Dendritic cell treated with granulocyte-macrophage colony-stimulating factor and Interleukin-4, amounts not matched to agents 40 ng/mL and 50 ng/mL, for 4 days (primary cell): ENCODE results near the gene APBB1IP.

ENCODE experiments used
- H3K27ac Mint-ChIP-seq: one replicate; pipeline ENCODE4 v1.8.0; 2022; ENCODE audit warnings: mild to moderate bottlenecking, mixed read lengths
- H3K27me3 Mint-ChIP-seq: one replicate; pipeline ENCODE4 v1.8.0; 2022; ENCODE audit warnings: mild to moderate bottlenecking, mixed read lengths
- H3K36me3 Mint-ChIP-seq: one replicate; pipeline ENCODE4 v1.8.0; 2022; ENCODE audit warnings: low read depth, mixed read lengths
- H3K4me1 Mint-ChIP-seq: one replicate; pipeline ENCODE4 v1.8.0; 2022; ENCODE audit warnings: low read depth, mixed read lengths
- H3K4me3 Mint-ChIP-seq: one replicate; pipeline ENCODE4 v1.8.0; 2022; ENCODE audit warnings: mild to moderate bottlenecking, moderate library complexity, mixed read lengths
- H3K9me3 Mint-ChIP-seq: one replicate; pipeline ENCODE4 v1.8.0; 2022; ENCODE audit warnings: mixed read lengths
- intact Hi-C: fragments of 100-400 bp; cut with micrococcal nuclease; formaldehyde crosslinking; loops from one replicate; pipeline ENCODE4 v1.15.0; 2022

APBB1IP gene

DNA sequence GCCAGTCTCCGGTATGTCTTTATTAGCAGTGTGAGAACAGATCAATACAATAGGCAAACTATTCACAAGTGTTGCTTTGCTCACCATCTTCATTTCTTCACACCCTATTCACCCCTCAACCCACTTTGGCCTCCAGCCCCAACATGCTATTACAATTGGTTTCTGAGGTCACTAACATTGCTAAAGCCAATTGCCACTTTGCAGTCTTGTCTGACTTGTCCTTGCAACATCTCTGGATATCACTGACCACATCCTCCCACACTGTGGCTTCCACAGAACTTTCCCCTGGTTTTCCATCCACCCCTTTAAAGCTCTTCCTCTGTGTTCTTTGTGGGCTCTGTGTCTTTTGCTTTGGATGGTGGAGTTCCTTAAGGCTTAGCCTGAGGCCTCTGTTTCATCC lies 5.2 kb upstream of the APBB1IP start:
- Mint-ChIP-seq H3K9me3 (no peaks in the 10 kb centered on the region), H3K27me3 (no peaks in the 10 kb centered on the region), H3K27ac (no peak overlapping the region), H3K36me3 (no peaks in the 10 kb centered on the region), H3K4me1 (peaks cover 53% of the 10 kb centered on the region), H3K4me3 (no peak overlapping the region)
- intact Hi-C loops: no loop called here

DNA sequence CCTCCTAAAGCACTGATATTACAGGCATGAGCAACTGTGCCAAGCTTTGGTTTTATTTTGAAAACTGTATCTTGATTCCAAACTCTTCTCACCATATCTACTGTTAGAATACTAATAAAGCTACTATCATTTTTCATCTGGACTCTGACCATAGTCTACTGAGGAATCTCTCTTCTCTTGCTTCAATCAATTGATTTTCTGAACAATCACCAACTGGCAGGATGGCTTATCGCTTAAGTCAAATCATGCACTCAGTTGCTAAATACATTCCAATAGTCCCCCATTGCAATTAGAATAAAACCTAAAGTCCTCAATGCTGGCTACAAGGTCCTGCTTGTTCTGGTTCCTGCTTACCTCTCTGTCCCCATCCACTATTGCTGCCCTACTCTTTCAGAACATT lies 2.3 kb upstream of the APBB1IP start:
- no peak overlapping the region for H3K4me3 Mint-ChIP-seq
- H3K36me3 Mint-ChIP-seq: peaks cover 17% of the 10 kb centered on the region
- H3K27ac Mint-ChIP-seq: peak overlapping the region; percentile 0
- H3K27me3 Mint-ChIP-seq: no peaks in the 10 kb centered on the region
- intact Hi-C loops: loop anchor here (5.0 kb wide), 2 partner anchors 59 to 121 kb away; no protein-coding TSS in a partner anchor
- peaks cover 38% of the 10 kb centered on the region for H3K4me1 Mint-ChIP-seq
- H3K9me3 Mint-ChIP-seq: no peaks in the 10 kb centered on the region

DNA sequence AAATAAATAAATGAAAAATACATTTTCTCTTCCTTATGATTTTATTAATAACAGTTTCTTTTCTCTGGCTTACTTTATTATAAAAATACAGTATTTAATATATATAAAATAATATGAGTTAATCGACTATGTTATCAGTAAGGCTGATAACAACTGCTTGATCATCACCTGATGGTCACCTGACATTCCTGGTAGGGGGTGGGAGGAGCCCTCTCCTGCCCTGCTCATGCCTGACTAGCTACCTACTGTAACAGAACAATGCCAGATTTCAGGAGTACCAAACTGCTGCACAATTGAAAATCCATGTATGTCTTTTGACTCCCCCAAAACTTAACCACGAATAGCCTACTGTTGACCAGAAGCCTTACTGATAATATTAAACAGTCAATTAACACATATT lies 1.3 kb upstream of the APBB1IP start:
- Mint-ChIP-seq H3K4me3 (no peak overlapping the region), H3K27ac (peak overlapping the region; percentile 97), H3K4me1 (peaks cover 48% of the 10 kb centered on the region), H3K9me3 (no peaks in the 10 kb centered on the region), H3K36me3 (peaks cover 27% of the 10 kb centered on the region), H3K27me3 (no peaks in the 10 kb centered on the region)
- intact Hi-C loops: loop anchor here (5.0 kb wide), 2 partner anchors 60 to 120 kb away; no protein-coding TSS in a partner anchor

DNA sequence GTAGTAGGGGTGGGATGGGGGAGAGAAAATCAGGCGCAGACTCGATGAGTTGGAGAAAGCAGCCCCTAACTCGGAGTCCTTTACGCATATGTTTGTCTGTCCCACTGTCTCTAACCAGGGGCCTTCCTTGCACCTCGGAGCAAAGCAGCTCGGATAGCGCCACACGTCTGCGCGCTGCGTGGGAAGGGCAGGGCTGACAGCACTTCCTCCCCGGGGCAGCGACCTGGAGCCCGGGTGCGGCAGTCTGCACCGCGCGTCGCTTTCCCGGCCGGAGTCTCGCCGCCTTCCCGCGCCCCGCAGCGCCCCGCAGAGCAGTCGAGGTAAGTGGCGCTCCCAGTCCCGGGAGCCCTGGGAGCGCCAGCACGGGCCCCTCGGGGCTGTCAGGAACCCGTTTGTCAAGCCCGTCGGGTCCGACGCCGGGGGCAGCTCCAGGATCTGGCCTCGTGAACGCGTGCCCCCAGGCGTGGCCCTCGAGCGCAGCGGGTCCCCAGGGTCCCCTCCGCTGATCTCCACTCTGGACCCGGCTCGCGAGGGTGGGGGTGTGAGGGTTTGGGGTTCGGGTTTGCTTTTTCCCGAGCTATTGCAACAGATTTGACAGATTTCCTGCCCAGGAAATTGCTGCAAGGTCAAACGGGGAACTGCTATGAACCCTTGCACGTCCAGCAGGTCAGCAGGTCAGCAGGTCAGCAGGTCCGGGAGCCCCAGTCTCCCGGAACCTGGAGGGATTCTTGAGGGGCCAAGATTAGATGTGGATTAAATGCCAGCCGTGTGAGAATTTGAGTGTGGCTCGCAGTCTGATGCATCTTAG lies 597 bp downstream of the APBB1IP start:
- Mint-ChIP-seq H3K27ac (peak overlapping the region; percentile 97), H3K36me3 (peaks cover 46% of the 10 kb centered on the region), H3K4me3 (peak overlapping the region; percentile 94), H3K27me3 (no peaks in the 10 kb centered on the region), H3K9me3 (no peaks in the 10 kb centered on the region), H3K4me1 (peaks cover 57% of the 10 kb centered on the region)
- intact Hi-C loops: loop anchor here (2.0 to 5.0 kb wide), 3 partner anchors 44 to 119 kb away; no protein-coding TSS in a partner anchor

DNA sequence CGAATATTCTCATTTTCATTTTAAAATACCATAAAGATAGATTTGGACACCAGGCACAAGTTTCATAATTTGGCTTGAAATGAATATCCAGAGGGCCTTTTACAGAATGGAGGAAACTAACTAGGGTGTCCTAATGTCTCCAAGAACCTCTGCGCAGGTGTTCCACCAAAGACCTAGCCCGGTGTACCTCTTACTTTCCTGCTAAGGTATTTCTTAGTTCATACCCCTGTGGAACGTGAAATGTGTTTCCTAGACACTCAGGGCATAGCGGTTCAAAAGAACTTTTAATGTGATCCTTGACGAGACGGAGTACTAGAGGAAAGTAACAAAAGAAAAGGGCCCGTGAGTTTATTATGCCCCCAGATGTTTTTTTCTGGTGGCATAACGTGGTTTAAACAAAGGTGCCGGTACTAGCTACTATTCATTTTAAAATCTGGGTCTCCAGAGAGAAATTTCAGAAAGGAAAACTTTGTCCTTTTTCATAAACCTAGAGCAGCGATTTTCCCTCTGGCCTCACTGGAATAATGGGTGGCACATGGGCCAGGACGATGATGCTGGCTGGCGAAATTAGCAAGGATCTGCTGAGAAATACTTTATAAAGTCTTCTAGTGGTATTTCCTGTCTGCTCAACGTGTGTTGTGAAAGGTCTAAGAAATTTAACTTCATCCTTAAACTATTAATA lies 1.4 kb downstream of the APBB1IP start:
- intact Hi-C loops: loop anchor here (2.0 to 5.0 kb wide), 4 partner anchors 43 to 118 kb away; no protein-coding TSS in a partner anchor

GRCh38 chr10:26440088-26440470 lies 1.9 kb downstream of the APBB1IP start:
- H3K27ac Mint-ChIP-seq: peak overlapping the region; percentile 97
- H3K9me3 Mint-ChIP-seq: no peaks in the 10 kb centered on the region
- peaks cover 60% of the 10 kb centered on the region for H3K36me3 Mint-ChIP-seq
- peaks cover 62% of the 10 kb centered on the region for H3K4me1 Mint-ChIP-seq
- no peaks in the 10 kb centered on the region for H3K27me3 Mint-ChIP-seq
- peak overlapping the region; percentile 94 for H3K4me3 Mint-ChIP-seq
- intact Hi-C loops: loop anchor here (5.0 kb wide), 1 partner anchor 103 kb away; no protein-coding TSS in a partner anchor

More for the DNA sequence above, 1.4 kb downstream of the APBB1IP start:
- Mint-ChIP-seq H3K4me3 (peak overlapping the region; percentile 94), H3K9me3 (no peaks in the 10 kb centered on the region), H3K27me3 (no peaks in the 10 kb centered on the region), H3K36me3 (peaks cover 54% of the 10 kb centered on the region), H3K27ac (peak overlapping the region; percentile 97), H3K4me1 (peaks cover 62% of the 10 kb centered on the region)

GRCh38 chr10:26441491-26442214 lies 3.5 kb downstream of the APBB1IP start:
- no peaks in the 10 kb centered on the region for H3K27me3 Mint-ChIP-seq
- intact Hi-C loops: loop anchor here (5.0 kb wide), 1 partner anchor 104 kb away; no protein-coding TSS in a partner anchor
- peak overlapping the region; percentile 6 for H3K27ac Mint-ChIP-seq
- peaks cover 74% of the 10 kb centered on the region for H3K36me3 Mint-ChIP-seq
- peak overlapping the region; percentile 55 for H3K4me3 Mint-ChIP-seq
- no peaks in the 10 kb centered on the region for H3K9me3 Mint-ChIP-seq
- H3K4me1 Mint-ChIP-seq: peaks cover 60% of the 10 kb centered on the region

DNA sequence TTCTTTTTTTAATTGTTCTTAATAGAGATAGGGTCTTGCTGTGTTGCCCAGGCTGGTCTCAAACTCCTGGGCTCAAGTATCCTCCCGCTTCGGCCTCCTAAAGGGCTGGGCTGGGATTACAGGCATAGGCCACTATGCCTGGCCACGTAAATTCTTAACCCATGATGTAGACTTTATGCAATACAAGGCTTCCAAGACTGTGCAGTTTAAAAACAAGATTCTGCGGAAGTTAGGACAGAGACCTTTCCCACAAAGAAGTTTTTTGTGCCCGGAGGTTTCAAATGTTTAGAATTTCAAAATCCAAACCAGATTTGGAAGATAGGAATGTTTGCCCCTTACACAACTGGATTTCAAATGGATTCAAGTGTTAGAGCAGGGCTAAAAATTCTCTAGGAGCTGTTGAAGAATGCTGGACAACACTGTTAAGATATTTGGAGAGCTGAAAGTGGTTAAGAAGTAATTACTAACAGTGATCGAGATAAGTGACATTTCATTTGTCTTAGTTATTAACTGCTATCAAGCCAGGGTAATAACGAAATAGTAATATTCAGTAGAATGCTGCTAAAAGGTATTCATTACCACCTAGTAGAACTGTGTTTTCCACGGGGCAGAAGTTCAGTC lies 7.4 kb downstream of the APBB1IP start:
- intact Hi-C loops: no loop called here
- Mint-ChIP-seq H3K9me3 (no peaks in the 10 kb centered on the region), H3K4me1 (peaks cover 76% of the 10 kb centered on the region), H3K36me3 (peaks cover 87% of the 10 kb centered on the region), H3K27ac (no peak overlapping the region), H3K4me3 (no peak overlapping the region), H3K27me3 (no peaks in the 10 kb centered on the region)

- Mint-ChIP-seq H3K4me1 (peaks cover 77% of the 10 kb centered on the region), H3K9me3 (no peaks in the 10 kb centered on the region), H3K4me3 (no peak overlapping the region), H3K27ac (no peak overlapping the region), H3K36me3 (peaks cover 88% of the 10 kb centered on the region), H3K27me3 (no peaks in the 10 kb centered on the region)
- intact Hi-C loops: no loop called here
These were observed 8.1 kb downstream of the APBB1IP start for GRCh38 chr10:26446258-26446657.

- H3K4me3 Mint-ChIP-seq: no peak overlapping the region
- H3K27me3 Mint-ChIP-seq: no peaks in the 10 kb centered on the region
- peaks cover 74% of the 10 kb centered on the region for H3K36me3 Mint-ChIP-seq
- H3K4me1 Mint-ChIP-seq: peaks cover 78% of the 10 kb centered on the region
- H3K9me3 Mint-ChIP-seq: no peaks in the 10 kb centered on the region
- no peak overlapping the region for H3K27ac Mint-ChIP-seq
- intact Hi-C loops: no loop called here
These were observed 10.2 kb downstream of the APBB1IP start for GRCh38 chr10:26448292-26448691.

- Mint-ChIP-seq H3K27me3 (no peaks in the 10 kb centered on the region), H3K36me3 (peaks cover 74% of the 10 kb centered on the region), H3K9me3 (no peaks in the 10 kb centered on the region), H3K4me3 (no peak overlapping the region), H3K4me1 (peaks cover 76% of the 10 kb centered on the region), H3K27ac (no peak overlapping the region)
- intact Hi-C loops: no loop called here
These were observed 10.7 kb downstream of the APBB1IP start for GRCh38 chr10:26448706-26449435.

- Mint-ChIP-seq H3K4me3 (no peak overlapping the region), H3K9me3 (no peaks in the 10 kb centered on the region), H3K36me3 (peaks cover 71% of the 10 kb centered on the region), H3K4me1 (peaks cover 71% of the 10 kb centered on the region), H3K27ac (no peak overlapping the region), H3K27me3 (no peaks in the 10 kb centered on the region)
- intact Hi-C loops: no loop called here
These were observed 11.6 kb downstream of the APBB1IP start for GRCh38 chr10:26449726-26450125.

- Mint-ChIP-seq H3K4me1 (peaks cover 74% of the 10 kb centered on the region), H3K27ac (no peak overlapping the region), H3K9me3 (no peaks in the 10 kb centered on the region), H3K4me3 (no peak overlapping the region), H3K27me3 (no peaks in the 10 kb centered on the region), H3K36me3 (peaks cover 65% of the 10 kb centered on the region)
- intact Hi-C loops: no loop called here
These were observed 13.8 kb downstream of the APBB1IP start for GRCh38 chr10:26451903-26452302.
